ENCODE measurements around the gene MED12L. TPM values are rescaled to one million over a fixed set of nuclear protein-coding genes. Genes with fewer than 3 reads are reported as not detected.

Gene MED12L
- total and polyA plus RNA-seq, 10 of the 15 experiments (the other 5 are each of a cell fraction or from before 2014, with no cell fraction given): 0.01 to 0.06 (median 0.03) TPM; not detected in 2

Small RNA genes lying within 50 kb of the gene (small RNA-seq; reads per million reads assigned to genes)
- gene RNA5SP145: 6.8 reads per million, percentile 92 among the genes with 10 or more reads in this experiment

Other genes starting within 250 kb of the MED12L start
- not detected in 2 replicates for gene MINDY4B, start 180.2 kb upstream of the MED12L start, total RNA-seq (2014; rRNA removed)
- gene MINDY4B, start 180.2 kb upstream of the MED12L start, total RNA-seq (2014; rRNA removed; fragmentation: Illumina TruSeq; extraction: Trizol): not detected in 2 replicates
- not detected in 2 replicates for gene MINDY4B, start 180.2 kb upstream of the MED12L start, total RNA-seq (2021)
- not detected in 2 replicates for gene MINDY4B, start 180.2 kb upstream of the MED12L start, polyA plus RNA-seq (2011; rRNA removed)
- gene MINDY4B, start 180.2 kb upstream of the MED12L start, polyA plus RNA-seq (2014; fragmentation: Illumina TruSeq; extraction: Trizol): not detected in 2 replicates
- not detected for gene MINDY4B, start 180.2 kb upstream of the MED12L start, polyA plus RNA-seq (2014; fragmentation: Nextera tagmentation; extraction: Ambion mirVana)
- not detected in 2 replicates for gene MINDY4B, start 180.2 kb upstream of the MED12L start, polyA plus RNA-seq (2014; rRNA removed)
- not detected for gene MINDY4B, start 180.2 kb upstream of the MED12L start, polyA plus RNA-seq (2016; fragmentation: Nextera tagmentation; extraction: Ambion mirVana)
- not detected in 2 replicates for gene CLRN1, start 112.9 kb upstream of the MED12L start, total RNA-seq (2014; rRNA removed)
- not detected in 2 replicates for gene CLRN1, start 112.9 kb upstream of the MED12L start, total RNA-seq (2014; rRNA removed; fragmentation: Illumina TruSeq; extraction: Trizol)
- not detected in 2 replicates for gene CLRN1, start 112.9 kb upstream of the MED12L start, total RNA-seq (2021)
- not detected in 2 replicates for gene CLRN1, start 112.9 kb upstream of the MED12L start, polyA plus RNA-seq (2011; rRNA removed)
- not detected in 2 replicates for gene CLRN1, start 112.9 kb upstream of the MED12L start, polyA plus RNA-seq (2014; fragmentation: Illumina TruSeq; extraction: Trizol)
- gene CLRN1, start 112.9 kb upstream of the MED12L start, polyA plus RNA-seq (2014; fragmentation: Nextera tagmentation; extraction: Ambion mirVana): not detected
- not detected in 2 replicates for gene CLRN1, start 112.9 kb upstream of the MED12L start, polyA plus RNA-seq (2014; rRNA removed)
- not detected for gene CLRN1, start 112.9 kb upstream of the MED12L start, polyA plus RNA-seq (2016; fragmentation: Nextera tagmentation; extraction: Ambion mirVana)
- gene GPR171, start 117.6 kb downstream of the MED12L start, total RNA-seq (2014; rRNA removed): not detected in 2 replicates
- not detected in 2 replicates for gene GPR171, start 117.6 kb downstream of the MED12L start, total RNA-seq (2014; rRNA removed; fragmentation: Illumina TruSeq; extraction: Trizol)
- gene GPR171, start 117.6 kb downstream of the MED12L start, total RNA-seq (2021): not detected in 2 replicates
- 0.07 and 0.26 TPM in 2 replicates for gene GPR171, start 117.6 kb downstream of the MED12L start, polyA plus RNA-seq (2011; rRNA removed)
- not detected in 2 replicates for gene GPR171, start 117.6 kb downstream of the MED12L start, polyA plus RNA-seq (2014; fragmentation: Illumina TruSeq; extraction: Trizol)
- under 1 TPM in 1 of 2 experiments, not detected in 1; 0.05 TPM for gene GPR171, start 117.6 kb downstream of the MED12L start, polyA plus RNA-seq (2014; fragmentation: Nextera tagmentation; extraction: Ambion mirVana)
- gene GPR171, start 117.6 kb downstream of the MED12L start, polyA plus RNA-seq (2014; rRNA removed): not detected in 2 replicates
- gene GPR171, start 117.6 kb downstream of the MED12L start, polyA plus RNA-seq (2016; fragmentation: Nextera tagmentation; extraction: Ambion mirVana): not detected
- 0.06 TPM in 1 of 2 replicates, not detected in the other for gene P2RY14, start 192.9 kb downstream of the MED12L start, total RNA-seq (2014; rRNA removed)
- 0.05 TPM in 1 of 2 replicates, not detected in the other for gene P2RY14, start 192.9 kb downstream of the MED12L start, total RNA-seq (2014; rRNA removed; fragmentation: Illumina TruSeq; extraction: Trizol)
- not detected in 2 replicates for gene P2RY14, start 192.9 kb downstream of the MED12L start, total RNA-seq (2021)
- not detected in 2 replicates for gene P2RY14, start 192.9 kb downstream of the MED12L start, polyA plus RNA-seq (2011; rRNA removed)
- gene P2RY14, start 192.9 kb downstream of the MED12L start, polyA plus RNA-seq (2014; fragmentation: Illumina TruSeq; extraction: Trizol): 0.10 and 0.28 TPM in 2 replicates
- gene P2RY14, start 192.9 kb downstream of the MED12L start, polyA plus RNA-seq (2014; fragmentation: Nextera tagmentation; extraction: Ambion mirVana): not detected
- 0.06 and 0.37 TPM in 2 replicates for gene P2RY14, start 192.9 kb downstream of the MED12L start, polyA plus RNA-seq (2014; rRNA removed)
- gene P2RY14, start 192.9 kb downstream of the MED12L start, polyA plus RNA-seq (2016; fragmentation: Nextera tagmentation; extraction: Ambion mirVana): not detected
- gene GPR87, start 231.2 kb downstream of the MED12L start, total RNA-seq (2014; rRNA removed): 0.06 TPM in 1 of 2 replicates, not detected in the other
- gene GPR87, start 231.2 kb downstream of the MED12L start, total RNA-seq (2014; rRNA removed; fragmentation: Illumina TruSeq; extraction: Trizol): not detected in 2 replicates
- not detected in 2 replicates for gene GPR87, start 231.2 kb downstream of the MED12L start, total RNA-seq (2021)
- gene GPR87, start 231.2 kb downstream of the MED12L start, polyA plus RNA-seq (2011; rRNA removed): not detected in 2 replicates
- gene GPR87, start 231.2 kb downstream of the MED12L start, polyA plus RNA-seq (2014; fragmentation: Illumina TruSeq; extraction: Trizol): 0.10 TPM in 1 of 2 replicates, not detected in the other
- under 1 TPM in 1 of 2 experiments, not detected in 1; 0.16 TPM for gene GPR87, start 231.2 kb downstream of the MED12L start, polyA plus RNA-seq (2014; fragmentation: Nextera tagmentation; extraction: Ambion mirVana)
- gene GPR87, start 231.2 kb downstream of the MED12L start, polyA plus RNA-seq (2014; rRNA removed): 0.08 TPM in 1 of 2 replicates, not detected in the other
- under 1 TPM; 0.21 to 0.27 TPM for gene GPR87, start 231.2 kb downstream of the MED12L start, polyA plus RNA-seq (2016; fragmentation: Nextera tagmentation; extraction: Ambion mirVana)
- not detected in 2 replicates for gene P2RY13, start 243.9 kb downstream of the MED12L start, total RNA-seq (2014; rRNA removed)
- gene P2RY13, start 243.9 kb downstream of the MED12L start, total RNA-seq (2014; rRNA removed; fragmentation: Illumina TruSeq; extraction: Trizol): not detected in 2 replicates
- gene P2RY13, start 243.9 kb downstream of the MED12L start, total RNA-seq (2021): not detected in 2 replicates
- not detected in 2 replicates for gene P2RY13, start 243.9 kb downstream of the MED12L start, polyA plus RNA-seq (2011; rRNA removed)
- gene P2RY13, start 243.9 kb downstream of the MED12L start, polyA plus RNA-seq (2014; fragmentation: Illumina TruSeq; extraction: Trizol): not detected in 2 replicates
- not detected for gene P2RY13, start 243.9 kb downstream of the MED12L start, polyA plus RNA-seq (2014; fragmentation: Nextera tagmentation; extraction: Ambion mirVana)
- not detected in 2 replicates for gene P2RY13, start 243.9 kb downstream of the MED12L start, polyA plus RNA-seq (2014; rRNA removed)
- not detected for gene P2RY13, start 243.9 kb downstream of the MED12L start, polyA plus RNA-seq (2016; fragmentation: Nextera tagmentation; extraction: Ambion mirVana)

All from GM12878 (cell line).